Skeletal muscle tissue (tissue), 4 donors: ENCODE measurements around the gene TMEM209. TPM values are rescaled to one million over a fixed set of nuclear protein-coding genes. Genes with fewer than 3 reads are reported as not detected.
"Not testable (repeated sequence)": the region's sequence is repeated elsewhere in the genome, so short reads cannot be mapped to it uniquely, and the experiment has no call there.

ENCODE experiments used
- H3K27ac ChIP-seq: one replicate; pipeline ENCODE4 v1.7.0; 2013; ENCODE audit warnings: mild to moderate bottlenecking, low read depth, low read length, inconsistent platforms
- H3K27me3 ChIP-seq, 3 donors: one replicate each; pipeline ENCODE4 v1.7.0; 2013; ENCODE audit warnings: low read length in 3 of 3; ENCODE audit not compliant: control insufficient read depth in 3 of 3, insufficient read depth in 3 of 3
- H3K36me3 ChIP-seq, 3 donors: one replicate each; pipeline ENCODE4 v1.7.0; 2013; ENCODE audit warnings: low read length in 3 of 3; ENCODE audit not compliant: control insufficient read depth in 3 of 3, insufficient read depth in 3 of 3
- H3K4me1 ChIP-seq, 3 donors: one replicate each; pipeline ENCODE4 v1.7.0; 2013; ENCODE audit warnings: low read length in 3 of 3, mild to moderate bottlenecking in 3 of 3; ENCODE audit not compliant: control insufficient read depth in 3 of 3, insufficient read depth in 3 of 3
- H3K4me3 ChIP-seq, 3 donors: one replicate each; pipeline ENCODE4 v1.7.0; 2013; ENCODE audit warnings: low read length in 3 of 3
- H3K9ac ChIP-seq, 3 donors: one replicate each; pipeline ENCODE4 v1.7.0; 2013; ENCODE audit warnings: low read length in 3 of 3, mild to moderate bottlenecking in 3 of 3, moderate library complexity in 2 of 3, low read depth in 1 of 3
- H3K9me3 ChIP-seq, 3 donors: one replicate each; pipeline ENCODE4 v1.7.0; 2013; ENCODE audit warnings: low read length in 3 of 3; ENCODE audit not compliant: control insufficient read depth in 3 of 3
- total RNA-seq: library from RNA; depleted of rRNA; stranded (reverse); fragments of >200 nt; gene quantifications from one replicate; pipeline ENCODE4 v1.2.3, GENCODE V29; 2014
- donor health status: Osteomylitis.

Gene TMEM209
- 7.3 TPM for total RNA-seq

- Histone ChIP-seq H3K9me3 (no peaks in the 10 kb centered on the region), H3K27ac (peak within 1 kb of the TSS; percentile 94), H3K27me3 (no peaks in the 10 kb centered on the region)
These were observed at the start of gene TMEM209 for GRCh38 chr7:130205084-130205947. Gene TMEM209 (minus strand): TSS chr7:130205406. CDS start chr7:130205375, 31 bp downstream.

GRCh38 chr7:130254555-130254954, 49.3 kb upstream of the TMEM209 start:
- H3K9me3 ChIP-seq = peaks cover 0 to 10% (median 3%) of the 10 kb centered on the region in 3 donors
- no peaks in the 10 kb centered on the region for H3K4me1 ChIP-seq
- H3K9ac ChIP-seq = no peak overlapping the region
- H3K27ac ChIP-seq = no peak overlapping the region
- H3K4me3 ChIP-seq = no peak overlapping the region
- no peaks in the 10 kb centered on the region for H3K36me3 ChIP-seq
- no peaks in the 10 kb centered on the region for H3K27me3 ChIP-seq

More at GRCh38 chr7:130205084-130205947, at the start of gene TMEM209:
- H3K36me3 ChIP-seq = peaks cover 14 to 18% (median 17%) of the 10 kb centered on the region in 3 donors
- H3K4me3 ChIP-seq = peak within 1 kb of the TSS; percentile 97 to 98 (median 98)
- peaks cover 0 to 11% (median 3%) of the 10 kb centered on the region in 3 donors for H3K4me1 ChIP-seq
- H3K9ac ChIP-seq = peak within 1 kb of the TSS; percentile 96 to 98 (median 98)

- not testable (repeated sequence) for H3K9ac ChIP-seq, H3K27me3 ChIP-seq, H3K4me1 ChIP-seq, H3K9me3 ChIP-seq, H3K36me3 ChIP-seq, H3K27ac ChIP-seq, H3K4me3 ChIP-seq
These were observed 44.4 kb upstream of the TMEM209 start for GRCh38 chr7:130249626-130250025.

GRCh38 chr7:130248842-130249241, 43.6 kb upstream of the TMEM209 start:
- H3K36me3 ChIP-seq, H3K4me1 ChIP-seq, H3K9ac ChIP-seq, H3K27me3 ChIP-seq, H3K9me3 ChIP-seq, H3K4me3 ChIP-seq, H3K27ac ChIP-seq: not testable (repeated sequence)

GRCh38 chr7:130246491-130246890, 41.3 kb upstream of the TMEM209 start:
- not testable (repeated sequence) for H3K9me3 ChIP-seq, H3K4me3 ChIP-seq, H3K4me1 ChIP-seq, H3K27ac ChIP-seq, H3K36me3 ChIP-seq, H3K27me3 ChIP-seq, H3K9ac ChIP-seq

GRCh38 chr7:130243486-130243885, 38.3 kb upstream of the TMEM209 start:
- not testable (repeated sequence) for H3K27ac ChIP-seq, H3K4me1 ChIP-seq, H3K36me3 ChIP-seq

GRCh38 chr7:130242198-130243014, 37.2 kb upstream of the TMEM209 start:
- Histone ChIP-seq H3K4me3 (no peak overlapping the region), H3K9ac (no peak overlapping the region), H3K9me3 (no peaks in the 10 kb centered on the region), H3K27ac (no peak overlapping the region), H3K36me3 (no peaks in the 10 kb centered on the region), H3K4me1 (no peaks in the 10 kb centered on the region), H3K27me3 (no peaks in the 10 kb centered on the region)

More at GRCh38 chr7:130243486-130243885, 38.3 kb upstream of the TMEM209 start:
- not testable (repeated sequence) for H3K9ac ChIP-seq, H3K4me3 ChIP-seq, H3K9me3 ChIP-seq, H3K27me3 ChIP-seq

GRCh38 chr7:130240240-130240639, 35.0 kb upstream of the TMEM209 start:
- Histone ChIP-seq H3K27me3 (no peaks in the 10 kb centered on the region), H3K27ac (no peak overlapping the region), H3K4me1 (peaks cover 0 to 7% (median 3%) of the 10 kb centered on the region in 3 donors), H3K4me3 (no peak overlapping the region), H3K9me3 (no peaks in the 10 kb centered on the region), H3K9ac (no peak overlapping the region), H3K36me3 (no peaks in the 10 kb centered on the region)

- not testable (repeated sequence) for H3K27ac ChIP-seq, H3K9ac ChIP-seq, H3K36me3 ChIP-seq, H3K4me3 ChIP-seq, H3K9me3 ChIP-seq, H3K4me1 ChIP-seq, H3K27me3 ChIP-seq
These were observed 31.2 kb upstream of the TMEM209 start for GRCh38 chr7:130236361-130236760.

- H3K27me3 ChIP-seq = no peaks in the 10 kb centered on the region
- H3K27ac ChIP-seq = no peak overlapping the region
- no peaks in the 10 kb centered on the region for H3K9me3 ChIP-seq
- peaks cover 0 to 7% (median 3%) of the 10 kb centered on the region in 3 donors for H3K4me1 ChIP-seq
- H3K36me3 ChIP-seq = no peaks in the 10 kb centered on the region
- H3K4me3 ChIP-seq = no peak overlapping the region
- no peak overlapping the region for H3K9ac ChIP-seq
These were observed 28.9 kb upstream of the TMEM209 start for GRCh38 chr7:130234078-130234477.
